Measurements from ENCODE around the gene CPNE2.

CPNE2 gene

DNA sequence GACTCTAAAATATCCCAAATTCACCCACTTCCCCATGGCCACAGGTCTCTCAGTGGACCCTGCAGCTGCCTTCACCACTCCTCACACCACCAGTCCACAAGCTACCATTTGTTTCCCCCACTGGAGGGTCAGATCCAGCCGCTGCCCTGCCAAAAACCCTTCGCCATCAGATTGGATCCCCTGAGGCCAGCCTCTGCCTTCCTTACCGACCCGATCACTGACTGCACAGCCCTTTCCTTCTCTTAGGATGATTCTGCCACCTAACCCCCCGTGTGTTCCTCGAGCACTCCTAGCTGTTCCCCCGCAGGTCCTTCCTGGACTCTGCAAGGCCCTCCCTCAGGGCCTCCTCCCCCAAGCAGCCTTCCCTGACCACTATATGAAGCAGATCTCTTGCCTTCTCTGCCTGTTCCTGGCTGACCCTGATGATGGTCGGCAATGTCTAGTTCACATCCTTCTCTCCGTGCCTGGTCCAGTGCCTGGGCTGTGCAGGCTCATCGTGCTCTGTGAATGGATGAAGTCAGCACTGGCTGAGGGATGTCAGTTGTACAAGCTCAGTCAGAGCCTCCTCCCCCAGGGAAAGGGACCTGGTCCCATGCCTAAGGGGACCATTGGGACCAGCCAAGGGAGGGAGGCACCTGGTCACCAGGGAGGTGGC lies 46.0 kb downstream of the CPNE2 start:
- TF ChIP-seq, protein P1, sequence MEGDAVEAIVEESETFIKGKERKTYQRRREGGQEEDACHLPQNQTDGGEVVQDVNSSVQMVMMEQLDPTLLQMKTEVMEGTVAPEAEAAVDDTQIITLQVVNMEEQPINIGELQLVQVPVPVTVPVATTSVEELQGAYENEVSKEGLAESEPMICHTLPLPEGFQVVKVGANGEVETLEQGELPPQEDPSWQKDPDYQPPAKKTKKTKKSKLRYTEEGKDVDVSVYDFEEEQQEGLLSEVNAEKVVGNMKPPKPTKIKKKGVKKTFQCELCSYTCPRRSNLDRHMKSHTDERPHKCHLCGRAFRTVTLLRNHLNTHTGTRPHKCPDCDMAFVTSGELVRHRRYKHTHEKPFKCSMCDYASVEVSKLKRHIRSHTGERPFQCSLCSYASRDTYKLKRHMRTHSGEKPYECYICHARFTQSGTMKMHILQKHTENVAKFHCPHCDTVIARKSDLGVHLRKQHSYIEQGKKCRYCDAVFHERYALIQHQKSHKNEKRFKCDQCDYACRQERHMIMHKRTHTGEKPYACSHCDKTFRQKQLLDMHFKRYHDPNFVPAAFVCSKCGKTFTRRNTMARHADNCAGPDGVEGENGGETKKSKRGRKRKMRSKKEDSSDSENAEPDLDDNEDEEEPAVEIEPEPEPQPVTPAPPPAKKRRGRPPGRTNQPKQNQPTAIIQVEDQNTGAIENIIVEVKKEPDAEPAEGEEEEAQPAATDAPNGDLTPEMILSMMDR (IDR thresholded peaks at IDR 0.05; ENCODE audit: low read depth, low read length, missing control alignments), result no peak
- DNase-seq (ENCODE audit: low read depth), result no peak
- H3K4me3 ChIP-seq (ENCODE audit: low read depth, low read length), result no peak overlapping the region

DNA sequence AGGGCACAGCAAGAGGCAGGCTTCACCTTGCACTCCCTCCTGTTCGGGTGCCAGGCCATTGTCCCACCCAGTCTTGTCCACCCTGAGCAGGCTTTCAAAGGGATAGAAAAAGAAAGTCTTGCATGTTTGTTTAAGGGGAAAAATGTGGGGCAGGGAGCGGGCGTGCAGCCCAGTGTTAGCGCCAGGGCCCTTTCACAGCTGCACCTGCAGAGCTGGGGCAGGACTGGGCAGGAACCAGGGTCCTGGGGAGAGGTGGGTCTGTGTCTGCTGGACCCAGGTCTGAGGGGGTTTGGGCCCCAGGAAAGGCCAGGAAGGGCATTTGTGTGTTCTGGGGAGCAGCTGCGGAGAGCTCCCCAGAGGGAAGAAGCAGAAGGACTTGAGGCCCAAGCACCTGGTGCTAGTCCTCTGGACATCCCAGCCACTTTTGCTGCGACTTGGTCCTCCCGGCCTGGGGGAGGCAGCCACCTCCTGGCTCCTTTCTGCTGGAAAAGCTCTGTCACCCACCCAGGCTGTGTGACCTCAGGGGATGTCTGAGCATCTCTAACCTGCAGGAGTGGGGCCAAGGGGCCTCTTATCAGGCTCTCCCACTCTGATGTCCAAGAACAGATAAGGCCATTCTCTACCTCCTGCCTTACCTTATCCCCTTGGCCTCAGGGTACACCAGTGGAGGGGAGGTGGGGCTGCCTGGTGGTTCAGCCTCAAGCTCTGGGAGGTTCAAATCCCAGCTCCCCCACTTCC lies 48.7 kb downstream of the CPNE2 start:
- TF ChIP-seq, protein P1 (IDR thresholded peaks at IDR 0.05; ENCODE audit: low read depth, low read length, missing control alignments), result no peak
- no peak overlapping the region for H3K4me3 ChIP-seq (ENCODE audit: low read depth, low read length)
- DNase-seq (ENCODE audit: low read depth), result no peak

- TF ChIP-seq, protein P1 (IDR thresholded peaks at IDR 0.05; ENCODE audit: low read depth, low read length, missing control alignments), result no peak
- H3K4me3 ChIP-seq (ENCODE audit: low read depth, low read length), result no peak overlapping the region
- peak; percentile 18 for DNase-seq (ENCODE audit: low read depth)
Observed at GRCh38 chr16:57141822-57142631, 49.6 kb downstream of the CPNE2 start.

DNA sequence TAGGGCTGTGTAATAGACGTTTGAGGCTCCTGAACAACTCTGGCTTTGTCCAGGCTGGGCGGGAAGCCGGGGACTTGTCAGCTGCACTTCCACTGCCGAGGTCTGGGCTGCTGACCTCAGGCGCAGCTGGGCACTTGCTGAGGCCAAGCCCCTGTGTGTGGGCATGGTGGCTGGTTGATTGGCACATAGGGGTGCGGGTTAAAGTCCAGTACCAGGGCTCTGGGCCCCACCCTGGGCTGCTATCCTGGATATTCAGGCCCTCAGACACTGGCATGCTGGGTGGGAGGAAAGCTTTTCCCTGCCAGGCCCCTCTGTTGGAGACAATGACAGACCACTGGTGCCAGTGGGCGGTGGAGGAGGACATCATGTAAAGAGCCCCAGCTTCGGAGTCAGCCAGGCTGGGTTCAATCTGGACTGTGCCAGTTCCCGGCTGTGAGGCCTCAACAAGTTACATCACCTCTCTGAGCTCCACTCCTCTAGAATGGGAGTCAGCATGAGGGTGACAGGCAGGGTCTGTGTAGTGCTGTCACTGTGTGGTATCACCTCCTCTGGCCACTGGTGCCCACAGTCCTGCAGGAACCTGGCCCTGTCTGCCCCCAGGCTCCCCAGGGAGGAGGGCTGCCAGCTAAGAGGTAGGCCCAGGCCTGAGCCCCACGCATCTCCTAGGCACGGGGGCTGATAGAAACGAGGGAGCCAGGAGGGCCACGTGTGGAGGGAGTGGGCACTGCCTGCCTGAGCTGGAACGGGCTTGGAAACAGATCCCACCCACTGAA lies 51.0 kb downstream of the CPNE2 start:
- no peak for DNase-seq (ENCODE audit: low read depth)
- TF ChIP-seq, protein P1 (IDR thresholded peaks at IDR 0.05; ENCODE audit: low read depth, low read length, missing control alignments), result no peak
- no peak overlapping the region for H3K4me3 ChIP-seq (ENCODE audit: low read depth, low read length)

- no peak for DNase-seq (ENCODE audit: low read depth)
- TF ChIP-seq, protein P1 (IDR thresholded peaks at IDR 0.05; ENCODE audit: low read depth, low read length, missing control alignments), result no peak
Observed at GRCh38 chr16:57144027-57144426, 51.6 kb downstream of the CPNE2 start.

More at GRCh38 chr16:57144027-57144426, 51.6 kb downstream of the CPNE2 start:
- H3K4me3 ChIP-seq (ENCODE audit: low read depth, low read length), result no peak overlapping the region

Data from GM12864 (cell line).